HepG2 (cell line): ENCODE data around the gene MCM8.

Source experiments
- KLF16 ChIP-seq, 2 experiments: sonication (generic) in 1 of 2; formaldehyde crosslinking in 1 of 2; IDR thresholded peaks; 2 replicates each; pipeline versions ENCODE4 v1.6.1 to v1.8.0; 2016 to 2023; ENCODE audit warnings: missing genetic modification reagents in 2 of 2, missing compliant biosample characterization in 1 of 2
- TBP ChIP-seq: sonication (generic); formaldehyde crosslinking; IDR thresholded peaks from 2 replicates; pipeline ENCODE4 v1.5.0; 2020; ENCODE audit warnings: missing genetic modification reagents
- ZNF530 ChIP-seq: sonication (generic); formaldehyde crosslinking; IDR thresholded peaks from 2 replicates; pipeline ENCODE4 v1.5.0; 2020; ENCODE audit warnings: low read depth, mild to moderate bottlenecking, missing genetic modification reagents
- TF ChIP-seq, protein P1 (sequence below): sonication (generic); formaldehyde crosslinking; IDR thresholded peaks from 2 replicates; pipeline ENCODE4 v1.5.0; 2020; ENCODE audit warnings: mild to moderate bottlenecking, missing genetic modification reagents, moderate library complexity

DNA sequence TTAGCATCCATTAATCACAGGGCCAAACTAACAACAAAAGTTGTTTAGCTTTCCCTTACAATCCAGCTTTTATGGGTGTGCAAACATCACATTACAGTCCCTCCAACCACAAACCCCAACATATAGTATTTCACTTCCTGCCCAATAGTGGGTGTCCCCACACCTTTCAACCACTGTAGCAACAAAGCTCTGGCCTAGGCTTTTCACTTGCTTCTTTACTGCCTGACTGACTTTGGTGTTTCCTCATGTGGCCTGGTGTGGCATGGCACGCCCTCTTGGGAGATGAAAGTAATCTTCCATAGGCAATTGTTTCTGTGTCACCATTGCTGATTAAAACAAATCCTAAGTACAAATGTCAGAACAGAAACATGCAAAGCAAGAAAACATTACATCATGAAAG, 46.3 kb downstream of the MCM8 start:
- TF ChIP-seq, protein P1, sequence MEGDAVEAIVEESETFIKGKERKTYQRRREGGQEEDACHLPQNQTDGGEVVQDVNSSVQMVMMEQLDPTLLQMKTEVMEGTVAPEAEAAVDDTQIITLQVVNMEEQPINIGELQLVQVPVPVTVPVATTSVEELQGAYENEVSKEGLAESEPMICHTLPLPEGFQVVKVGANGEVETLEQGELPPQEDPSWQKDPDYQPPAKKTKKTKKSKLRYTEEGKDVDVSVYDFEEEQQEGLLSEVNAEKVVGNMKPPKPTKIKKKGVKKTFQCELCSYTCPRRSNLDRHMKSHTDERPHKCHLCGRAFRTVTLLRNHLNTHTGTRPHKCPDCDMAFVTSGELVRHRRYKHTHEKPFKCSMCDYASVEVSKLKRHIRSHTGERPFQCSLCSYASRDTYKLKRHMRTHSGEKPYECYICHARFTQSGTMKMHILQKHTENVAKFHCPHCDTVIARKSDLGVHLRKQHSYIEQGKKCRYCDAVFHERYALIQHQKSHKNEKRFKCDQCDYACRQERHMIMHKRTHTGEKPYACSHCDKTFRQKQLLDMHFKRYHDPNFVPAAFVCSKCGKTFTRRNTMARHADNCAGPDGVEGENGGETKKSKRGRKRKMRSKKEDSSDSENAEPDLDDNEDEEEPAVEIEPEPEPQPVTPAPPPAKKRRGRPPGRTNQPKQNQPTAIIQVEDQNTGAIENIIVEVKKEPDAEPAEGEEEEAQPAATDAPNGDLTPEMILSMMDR (CRISPR knock-in tag), result no peak
- TF ChIP-seq KLF16 (CRISPR knock-in tag; IDR thresholded peaks at IDR 0.05) (no peak), ZNF530 (CRISPR knock-in tag) (no peak), TBP (CRISPR knock-in tag) (no peak)
